HG03196 (cell line): Measurements from ENCODE around the gene RBKS.
"Not testable (repeated sequence)": the region's sequence is repeated elsewhere in the genome, so short reads cannot be mapped to it uniquely, and the experiment has no call there.

Experiments
- ATAC-seq: cut with Tn5 transposase; IDR thresholded peaks from one replicate; pipeline ENCODE4 v1.9.1; 2021; ENCODE audit not compliant: unreplicated experiment

Gene RBKS

DNA sequence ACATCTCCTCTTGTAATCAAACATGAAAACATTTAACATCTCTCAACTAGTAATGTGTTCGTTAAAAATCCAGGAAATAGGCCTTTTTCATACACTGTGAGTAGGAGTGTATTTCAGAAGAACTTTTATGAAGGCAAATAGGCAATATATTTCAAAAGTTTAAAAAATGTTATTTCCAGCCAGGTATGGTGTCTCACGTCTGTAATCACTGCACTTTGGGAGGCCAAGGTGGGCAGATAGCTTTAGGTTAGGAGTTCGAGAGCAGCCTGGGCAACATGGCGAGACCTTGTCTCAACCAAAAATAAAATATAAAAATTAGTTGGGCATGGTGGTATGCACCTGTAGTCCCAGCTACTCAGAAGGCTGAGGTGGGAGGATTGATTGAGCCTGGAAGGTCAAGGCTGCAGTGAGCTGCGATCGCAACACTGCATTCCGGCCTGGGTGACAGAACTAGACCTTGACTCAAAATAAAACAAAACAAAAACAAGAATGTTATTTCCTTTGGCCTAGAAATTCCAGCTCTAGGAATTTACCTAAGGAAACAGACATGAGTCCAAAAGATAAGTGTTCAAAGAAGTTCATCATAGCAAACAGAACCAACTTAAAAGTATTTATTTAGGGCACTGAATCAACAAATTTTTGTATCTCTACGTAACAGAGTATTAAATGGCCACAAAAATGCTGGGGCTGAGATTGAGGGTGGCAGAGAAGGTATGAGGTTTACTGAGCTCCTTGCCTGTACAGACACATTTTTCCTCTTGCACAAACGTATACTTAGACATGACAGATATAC lies 14.9 kb downstream of the RBKS start:
- no peak for ATAC-seq

DNA sequence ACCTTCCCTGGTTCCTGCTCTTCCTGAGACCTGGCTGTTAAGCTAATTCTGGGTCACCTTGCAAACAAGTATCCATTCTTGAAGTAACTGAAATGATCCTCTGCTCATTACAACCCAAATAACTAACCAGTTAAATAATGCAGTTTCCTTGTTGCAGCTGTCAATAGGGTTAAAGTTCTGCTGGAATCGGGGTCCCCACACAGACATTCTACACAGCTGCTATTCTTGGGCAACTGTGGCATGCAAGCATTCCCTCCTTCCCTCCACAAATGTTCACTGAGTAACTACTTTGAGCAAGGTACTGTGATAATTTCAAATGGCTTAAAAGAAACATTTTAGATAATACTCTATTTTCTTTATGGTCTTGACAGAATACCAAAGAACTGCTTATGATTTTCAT lies 17.1 kb downstream of the RBKS start:
- no peak for ATAC-seq

DNA sequence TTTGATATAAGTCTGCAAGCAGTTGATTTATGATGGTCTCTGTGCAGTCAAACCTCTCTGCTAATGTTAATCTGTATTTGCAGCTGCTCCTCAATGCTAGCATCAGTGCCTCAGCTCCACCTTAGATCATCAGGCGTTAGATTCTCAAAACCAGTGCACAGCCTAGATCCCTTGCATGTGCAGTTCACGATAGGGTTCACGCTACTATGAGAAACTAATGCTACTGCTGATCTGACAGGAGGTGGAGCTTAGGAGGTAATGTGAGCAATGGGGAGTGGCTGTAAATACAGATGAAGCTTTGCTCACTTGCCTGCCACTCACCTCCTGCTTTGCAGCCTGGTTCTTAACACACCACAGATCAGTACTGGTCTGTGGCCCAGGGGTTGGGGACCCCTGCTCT lies 18.4 kb downstream of the RBKS start:
- no peak for ATAC-seq

DNA sequence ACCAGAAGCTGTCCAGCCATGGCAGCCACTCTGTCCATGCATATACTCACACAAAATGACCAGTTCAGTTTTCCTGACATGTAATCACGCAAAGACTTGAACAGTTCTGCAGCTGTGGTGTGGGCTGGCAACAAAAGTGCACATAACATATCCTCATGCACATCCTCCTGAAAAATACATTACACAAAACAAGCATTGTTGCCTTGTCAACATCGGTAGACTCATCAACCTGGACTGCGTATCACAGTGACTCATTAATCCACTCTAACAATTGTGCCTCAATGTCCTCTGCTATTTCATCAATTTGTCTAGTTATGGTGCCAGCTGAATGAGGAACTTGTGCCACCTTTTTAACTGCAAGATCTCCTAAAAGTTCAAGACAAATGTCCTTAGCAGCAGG lies 19.5 kb downstream of the RBKS start:
- no peak for ATAC-seq

DNA sequence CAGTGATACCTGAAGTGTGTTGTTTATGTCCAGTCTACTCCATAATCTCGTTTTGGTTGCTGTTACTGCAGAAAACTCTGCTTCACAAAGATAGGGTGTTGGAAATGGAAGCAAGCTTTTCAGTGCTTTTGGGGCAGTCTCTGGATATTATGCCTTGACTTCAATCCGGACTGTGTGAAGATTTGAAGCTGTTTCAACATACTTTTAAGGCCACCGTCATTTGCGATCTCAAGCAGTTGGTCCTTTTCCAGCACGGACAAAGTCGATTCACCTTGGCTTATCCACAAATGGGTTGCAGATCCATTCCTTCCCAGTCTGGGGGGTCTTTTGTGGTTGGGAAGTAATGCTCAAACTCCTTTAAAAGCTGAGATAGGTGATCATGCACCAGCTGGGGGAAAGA lies 20.4 kb downstream of the RBKS start:
- no peak for ATAC-seq

DNA sequence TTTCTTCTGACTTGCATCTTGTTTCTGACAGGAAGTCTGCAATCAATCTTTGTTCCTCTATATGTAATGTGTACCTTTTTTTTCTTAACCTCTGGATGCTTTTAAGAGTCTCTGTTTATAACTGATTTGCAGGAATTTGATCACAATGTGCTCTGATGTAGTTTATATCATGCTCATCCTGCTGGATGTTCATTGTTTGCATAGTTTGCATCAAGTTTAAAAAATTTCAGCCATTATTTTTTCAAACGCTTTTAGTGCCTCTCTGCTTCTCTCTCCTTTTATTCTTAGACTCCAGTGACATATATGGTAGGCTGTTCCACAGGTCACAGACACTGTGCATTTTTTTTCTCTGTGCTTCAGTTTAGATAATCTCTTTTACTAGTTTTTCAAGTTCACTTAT lies 23.9 kb downstream of the RBKS start:
- no peak for ATAC-seq

DNA sequence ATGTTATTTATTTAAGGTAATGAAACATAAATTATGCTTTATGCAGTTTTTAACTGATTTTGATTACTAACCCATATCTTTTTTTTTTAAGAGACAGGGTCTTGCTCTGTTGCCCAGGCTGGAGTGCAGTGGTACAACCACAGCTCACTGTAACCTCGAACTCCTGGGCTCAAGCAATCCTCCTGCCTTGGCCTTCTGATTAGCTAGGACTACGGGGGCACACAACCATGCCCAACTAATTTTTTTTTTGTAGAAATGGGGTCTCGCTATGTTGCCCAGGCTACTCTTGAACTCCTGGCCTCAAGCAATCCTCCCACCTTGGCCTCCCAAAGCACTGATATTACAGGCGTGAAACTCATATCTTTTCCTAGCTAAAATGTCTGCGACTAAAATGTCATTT lies 26.2 kb downstream of the RBKS start:
- not testable (repeated sequence) for ATAC-seq

DNA sequence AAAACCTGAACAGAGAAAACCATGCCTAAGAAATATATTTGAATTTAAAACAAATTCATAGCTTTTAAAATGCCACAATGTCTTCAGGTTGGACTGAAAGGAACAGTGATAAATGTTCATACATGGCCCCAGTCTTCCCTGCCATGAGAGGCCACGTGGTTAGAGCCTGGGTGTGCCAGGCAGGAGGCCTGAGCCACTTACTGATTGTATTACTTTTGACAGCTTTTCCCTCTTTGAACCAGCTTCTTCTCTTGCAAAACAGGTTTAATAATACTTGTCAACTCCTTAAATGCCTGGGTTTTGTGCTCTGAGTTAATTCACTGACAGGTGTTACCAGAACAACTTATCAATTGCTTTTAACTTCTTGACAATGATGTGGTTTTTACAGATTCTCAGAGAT lies 27.0 kb downstream of the RBKS start:
- ATAC-seq, result no peak

DNA sequence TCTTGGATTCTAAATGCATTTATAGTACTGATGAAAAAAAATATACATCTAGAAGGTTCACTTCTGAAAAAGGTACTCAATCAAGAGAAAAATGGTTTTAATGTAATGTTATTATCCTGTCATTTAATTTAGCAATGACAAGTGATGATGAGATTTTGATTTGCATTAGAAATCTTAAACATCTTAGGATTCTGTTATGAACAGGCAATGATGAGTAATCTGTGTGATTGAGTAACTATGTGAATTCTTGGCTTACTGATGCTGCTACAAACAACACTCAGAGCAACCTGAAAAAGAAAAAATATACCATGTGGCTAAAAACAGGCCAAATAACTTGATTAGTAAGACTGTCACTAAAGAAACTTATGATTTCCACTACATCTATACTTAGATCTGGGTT lies 30.1 kb downstream of the RBKS start:
- ATAC-seq, result no peak

DNA sequence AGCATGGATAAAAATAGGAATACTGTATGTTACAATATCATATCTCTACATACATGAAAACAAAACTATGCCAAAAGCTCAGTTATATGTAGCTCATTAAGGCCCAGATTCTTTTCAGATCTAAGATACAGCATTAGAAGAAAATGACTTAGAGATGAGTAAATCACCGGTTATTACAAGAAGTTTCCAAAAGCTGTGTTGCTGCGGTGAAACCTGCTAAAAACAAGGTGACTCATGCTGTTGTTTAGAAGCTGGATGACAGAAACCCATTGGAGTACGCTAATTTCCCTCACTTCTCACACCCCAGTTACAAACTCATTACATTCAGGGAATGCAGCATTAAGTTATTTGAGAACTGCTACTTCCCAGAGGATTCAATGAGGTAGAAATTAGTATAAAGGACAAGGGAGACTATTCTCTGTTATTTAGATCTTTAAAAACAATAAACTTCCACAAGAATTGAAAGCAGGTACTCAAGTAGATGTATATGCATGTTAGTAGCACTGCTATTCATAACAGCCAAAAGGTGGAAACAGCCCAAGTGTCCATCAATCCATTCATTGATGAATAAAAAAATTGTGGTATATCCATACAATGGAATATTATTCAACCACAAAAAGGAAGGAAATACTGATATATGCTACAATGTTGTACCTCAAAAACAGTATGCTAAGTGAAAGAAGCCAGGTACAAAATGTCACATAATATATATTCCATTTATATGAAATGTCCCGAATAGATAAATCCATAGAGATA lies 32.6 kb downstream of the RBKS start:
- no peak for ATAC-seq

DNA sequence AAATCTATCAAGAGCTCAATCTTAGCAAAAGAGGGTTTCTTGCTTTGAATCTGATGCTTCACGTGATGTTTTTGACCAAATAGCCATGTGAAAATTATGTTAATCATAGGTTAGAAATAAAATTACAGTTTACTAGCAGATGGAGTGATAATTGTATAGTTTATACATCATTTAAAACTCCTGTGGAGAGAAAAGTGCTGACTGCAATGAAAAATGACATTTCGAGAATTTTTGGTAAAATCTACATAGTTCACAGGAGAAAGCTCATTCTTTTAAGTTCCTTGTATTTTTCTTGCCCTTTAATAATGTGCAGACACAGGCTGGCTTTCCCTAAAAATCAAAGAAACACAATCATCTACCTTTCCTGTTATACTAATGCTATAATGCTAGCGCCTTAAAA lies 33.2 kb downstream of the RBKS start:
- no peak for ATAC-seq

DNA sequence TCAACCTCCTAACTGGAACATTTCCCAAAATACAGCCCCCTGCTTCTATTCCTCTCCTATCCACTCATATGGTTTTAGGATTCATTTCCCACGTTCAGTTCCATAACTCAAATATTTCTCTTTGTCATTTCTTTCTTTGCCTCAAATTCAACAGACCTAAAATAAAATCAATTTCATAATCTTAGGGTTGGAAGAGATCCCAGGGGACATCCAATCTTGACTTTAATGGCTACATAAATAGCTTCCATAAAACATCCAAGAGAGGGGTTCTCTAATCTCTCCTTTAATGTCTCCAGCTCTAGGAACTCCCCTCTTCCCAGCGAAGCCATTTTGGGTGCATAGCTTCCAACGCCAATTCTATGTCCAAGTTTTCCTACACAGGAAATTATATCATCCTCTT lies 33.8 kb downstream of the RBKS start:
- ATAC-seq, result no peak

DNA sequence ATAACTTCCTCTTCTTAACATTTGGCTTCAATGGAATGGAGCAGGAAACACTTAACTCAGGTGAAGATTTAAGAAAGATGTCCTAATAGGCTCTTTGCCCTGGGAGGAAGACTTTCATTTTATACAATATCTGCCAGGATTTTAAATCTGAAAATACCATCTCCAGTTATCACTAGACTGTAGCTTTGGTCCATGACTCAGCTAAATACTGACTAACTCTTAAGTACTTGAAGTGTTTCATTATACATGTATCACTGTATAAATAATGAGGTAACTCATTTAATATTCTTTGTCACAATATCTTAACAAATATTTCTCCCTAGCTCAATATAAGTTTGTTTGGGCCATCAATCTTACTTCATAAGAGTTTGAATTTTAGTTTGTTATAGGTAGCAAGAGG lies 34.7 kb downstream of the RBKS start:
- ATAC-seq, result no peak

DNA sequence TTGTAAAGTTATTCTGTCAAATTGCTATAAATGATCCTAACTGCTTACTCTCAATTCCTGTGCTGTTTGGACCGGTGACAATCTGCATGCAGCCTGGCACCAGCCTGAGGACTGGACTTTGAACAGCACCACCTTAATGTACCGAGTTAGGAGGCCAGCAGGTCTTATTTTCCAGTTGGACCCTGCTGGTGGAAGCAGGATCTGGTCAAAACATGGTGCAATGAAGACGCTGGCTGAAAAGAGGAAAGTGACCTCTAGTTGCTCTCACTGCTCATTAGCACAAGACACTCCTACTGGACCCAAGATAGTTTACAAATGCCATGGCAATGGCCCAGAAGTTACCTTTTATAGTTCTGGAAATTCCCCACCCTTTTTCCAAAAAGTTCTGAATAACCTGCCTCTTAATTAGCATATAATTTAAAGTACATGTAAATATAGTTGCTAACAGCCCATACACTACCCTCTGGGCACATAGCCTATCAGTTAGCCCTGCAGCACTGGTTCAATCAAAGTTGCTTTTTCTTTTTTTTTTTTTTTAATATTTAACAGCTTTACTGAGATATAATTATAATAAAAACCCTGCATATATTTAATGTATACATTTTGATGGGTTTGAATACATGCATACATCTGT lies 35.8 kb downstream of the RBKS start:
- no peak for ATAC-seq

DNA sequence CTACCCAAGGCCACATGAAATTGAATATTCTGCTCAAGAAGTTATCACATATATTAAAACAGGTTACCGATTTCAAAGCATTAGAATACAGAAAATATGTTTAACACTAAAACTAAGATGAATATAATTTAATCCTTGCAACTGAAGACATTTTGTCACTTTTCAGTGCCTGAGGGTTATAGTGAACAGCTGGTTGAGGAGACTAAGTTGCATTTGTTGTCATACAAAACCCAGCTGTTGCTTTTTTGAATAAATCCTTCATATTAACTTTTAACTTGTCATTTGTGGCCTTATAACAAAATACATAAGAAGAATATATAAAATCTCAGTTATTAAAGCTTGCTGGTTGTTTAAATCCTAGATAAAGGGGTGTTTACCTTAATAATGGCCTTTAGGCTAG lies 37.5 kb downstream of the RBKS start:
- no peak for ATAC-seq

DNA sequence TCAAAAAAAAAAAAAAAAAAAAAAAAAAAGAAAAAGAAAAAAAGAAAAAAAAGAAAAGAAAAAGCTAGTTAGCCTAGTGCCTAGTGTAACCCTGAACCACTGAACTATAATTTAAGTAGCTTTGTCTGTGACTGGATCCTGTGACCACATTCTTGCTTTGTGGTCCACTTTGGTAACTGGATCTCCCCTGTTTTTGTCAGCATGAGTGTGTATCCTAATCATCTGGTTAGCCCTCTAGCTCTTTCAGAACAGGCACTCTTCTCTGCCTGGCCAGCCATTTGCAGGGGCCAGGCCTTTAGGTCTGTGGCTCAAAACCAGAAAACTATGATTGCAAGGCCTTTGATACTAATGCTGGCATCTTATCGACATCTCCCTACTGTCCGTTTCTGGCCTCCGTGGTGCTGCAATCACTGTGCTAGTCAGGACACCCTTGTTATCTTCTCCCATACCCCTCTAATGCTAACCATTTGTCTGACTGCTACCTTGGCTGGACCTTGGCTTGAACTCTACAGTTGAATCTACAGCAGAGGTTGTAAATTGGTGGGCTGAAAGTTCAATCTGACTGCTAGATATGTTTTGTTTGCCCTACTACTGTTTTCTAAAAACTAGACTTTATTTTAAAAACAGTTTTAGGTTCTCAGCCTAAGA lies 40.5 kb downstream of the RBKS start:
- ATAC-seq, result no peak

DNA sequence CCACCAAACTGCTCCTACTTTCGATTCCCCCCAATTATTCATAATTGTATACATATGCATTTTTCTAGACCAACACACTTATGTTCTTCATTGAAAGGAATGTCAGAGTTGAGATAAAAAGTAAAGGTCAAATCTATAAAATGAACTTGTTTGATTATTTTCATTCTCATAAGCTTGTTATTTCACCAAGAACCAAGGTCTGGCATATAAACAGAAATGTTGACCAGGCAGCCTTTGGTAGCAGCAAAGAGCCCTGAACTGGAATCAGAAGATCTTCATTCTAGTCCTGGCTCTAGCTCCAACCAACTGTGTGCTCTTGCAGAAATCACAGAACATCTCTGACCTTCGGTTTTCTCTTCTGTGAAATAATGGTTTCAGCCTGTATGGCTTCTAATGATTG lies 42.9 kb downstream of the RBKS start:
- no peak for ATAC-seq

DNA sequence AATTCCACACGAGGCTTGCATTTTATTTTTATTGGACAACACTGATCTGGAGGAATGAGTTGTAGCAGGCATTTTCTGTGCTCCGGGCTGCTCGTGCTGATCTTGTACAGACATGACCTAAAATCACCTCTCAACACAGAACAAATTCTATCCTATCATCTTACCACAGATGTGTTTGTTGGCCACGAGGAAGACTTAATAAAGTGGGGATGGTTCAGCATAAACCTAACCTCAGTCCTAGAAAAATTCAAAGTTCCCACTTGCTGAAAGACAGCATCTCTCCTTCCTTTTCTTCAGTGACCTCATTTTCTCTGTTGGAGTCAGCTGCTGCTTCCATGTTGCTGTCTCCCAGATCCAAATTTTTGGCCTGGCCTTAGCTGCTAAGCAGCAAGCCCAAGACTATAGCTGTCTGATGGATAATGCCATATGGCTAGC lies 45.3 kb downstream of the RBKS start:
- no peak for ATAC-seq

DNA sequence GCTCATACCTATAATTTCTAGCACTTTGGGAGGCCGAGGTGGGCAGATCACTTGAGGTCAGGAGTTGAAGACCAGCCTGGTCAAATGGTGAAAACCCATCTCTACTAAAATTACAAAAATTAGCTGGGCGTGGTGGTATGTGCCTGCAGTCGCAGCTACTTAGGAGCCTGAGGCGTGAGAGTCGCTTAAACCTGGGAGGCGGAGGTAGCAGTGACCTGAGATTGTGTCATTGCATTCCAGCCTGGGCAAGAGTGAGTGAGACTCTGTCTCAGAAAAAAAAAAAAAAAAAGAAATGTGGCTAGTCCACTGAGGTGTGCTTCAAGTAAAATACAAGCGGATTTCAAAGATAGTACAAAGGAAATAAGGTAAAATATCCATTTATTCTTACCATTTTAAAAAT lies 46.2 kb downstream of the RBKS start:
- ATAC-seq, result no peak

DNA sequence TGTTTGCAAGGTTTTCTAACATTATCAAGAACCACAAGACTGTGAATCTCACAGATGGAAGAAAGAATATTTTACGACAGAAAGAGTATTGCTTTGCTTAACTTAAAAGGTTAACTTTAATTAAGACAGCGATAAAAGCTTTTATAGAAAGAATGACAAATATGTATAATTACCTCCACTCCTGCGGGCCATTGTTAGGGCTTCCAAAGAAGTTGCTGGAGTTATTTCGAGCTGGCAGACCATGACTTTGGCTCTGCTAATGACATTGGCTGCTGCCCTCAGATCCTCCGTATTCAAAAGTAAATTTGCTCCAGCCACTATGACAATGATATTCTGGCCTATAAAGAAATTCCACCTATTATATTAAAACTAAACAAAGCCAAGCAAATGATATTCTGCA lies 47.3 kb downstream of the RBKS start:
- ATAC-seq, result no peak

DNA sequence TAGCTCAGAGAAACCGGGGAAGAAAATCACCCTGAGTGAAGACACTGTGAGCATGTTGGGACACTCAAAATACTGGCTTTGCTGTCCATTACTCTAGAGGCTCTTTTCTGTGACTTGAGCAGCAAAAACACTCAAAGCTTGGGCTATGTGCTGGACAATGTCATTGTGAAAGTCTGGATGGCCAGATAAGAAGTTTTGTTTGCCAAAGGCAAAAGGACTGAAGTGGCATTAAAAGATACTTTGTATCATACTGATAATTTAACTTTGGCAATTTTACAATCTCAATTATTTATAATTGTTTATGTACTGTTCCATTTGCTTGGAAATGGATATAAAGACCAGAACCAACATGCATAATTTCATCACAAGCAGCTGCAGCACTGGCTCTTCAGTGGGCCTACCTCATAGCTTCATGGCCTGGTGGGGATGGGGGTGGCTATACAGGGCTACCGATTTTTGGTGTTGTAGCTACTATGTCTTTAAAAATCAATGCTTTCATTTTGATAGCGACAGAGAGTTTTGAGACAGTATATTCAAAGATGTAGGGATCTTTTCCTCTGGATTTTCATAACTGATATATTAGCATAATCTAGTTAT lies 51.1 kb downstream of the RBKS start:
- no peak for ATAC-seq
